ENCODE data around the gene PPM1H.

DNA sequence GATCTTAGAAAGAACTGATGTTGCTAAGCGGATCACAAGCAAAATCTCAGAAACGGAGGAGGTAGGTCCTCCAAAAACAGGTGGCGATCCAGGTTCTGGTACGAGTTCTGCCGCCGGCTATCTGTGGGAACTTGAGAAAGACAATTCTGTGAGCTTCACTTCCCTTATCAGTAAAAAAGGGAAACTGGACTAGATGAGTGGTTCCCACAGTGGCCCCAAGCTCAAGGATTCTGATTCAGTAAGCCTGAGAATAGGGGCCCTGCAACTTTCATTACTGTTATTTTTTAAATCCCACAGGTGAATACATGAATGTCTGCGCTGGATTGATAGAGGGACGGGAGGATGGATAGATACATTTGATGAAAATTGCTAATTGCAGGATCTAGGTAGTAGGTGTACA is 160.2 kb downstream of the PPM1H start:
- TF ChIP-seq, protein P1, sequence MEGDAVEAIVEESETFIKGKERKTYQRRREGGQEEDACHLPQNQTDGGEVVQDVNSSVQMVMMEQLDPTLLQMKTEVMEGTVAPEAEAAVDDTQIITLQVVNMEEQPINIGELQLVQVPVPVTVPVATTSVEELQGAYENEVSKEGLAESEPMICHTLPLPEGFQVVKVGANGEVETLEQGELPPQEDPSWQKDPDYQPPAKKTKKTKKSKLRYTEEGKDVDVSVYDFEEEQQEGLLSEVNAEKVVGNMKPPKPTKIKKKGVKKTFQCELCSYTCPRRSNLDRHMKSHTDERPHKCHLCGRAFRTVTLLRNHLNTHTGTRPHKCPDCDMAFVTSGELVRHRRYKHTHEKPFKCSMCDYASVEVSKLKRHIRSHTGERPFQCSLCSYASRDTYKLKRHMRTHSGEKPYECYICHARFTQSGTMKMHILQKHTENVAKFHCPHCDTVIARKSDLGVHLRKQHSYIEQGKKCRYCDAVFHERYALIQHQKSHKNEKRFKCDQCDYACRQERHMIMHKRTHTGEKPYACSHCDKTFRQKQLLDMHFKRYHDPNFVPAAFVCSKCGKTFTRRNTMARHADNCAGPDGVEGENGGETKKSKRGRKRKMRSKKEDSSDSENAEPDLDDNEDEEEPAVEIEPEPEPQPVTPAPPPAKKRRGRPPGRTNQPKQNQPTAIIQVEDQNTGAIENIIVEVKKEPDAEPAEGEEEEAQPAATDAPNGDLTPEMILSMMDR (IDR thresholded peaks at IDR 0.05): no peak
- no peak for TF ChIP-seq POLR2A (IDR thresholded peaks at IDR 0.05)

All from adrenal gland (tissue), 5 donors.